ENCODE results near the gene ATF1. TPM values are rescaled to one million over a fixed set of nuclear protein-coding genes. Genes with fewer than 3 reads are reported as not detected.

ATF1 gene
- total RNA-seq, 4 donors from 2014 or later: 10.0 to 19.4 (median 16.5) TPM

DNA sequence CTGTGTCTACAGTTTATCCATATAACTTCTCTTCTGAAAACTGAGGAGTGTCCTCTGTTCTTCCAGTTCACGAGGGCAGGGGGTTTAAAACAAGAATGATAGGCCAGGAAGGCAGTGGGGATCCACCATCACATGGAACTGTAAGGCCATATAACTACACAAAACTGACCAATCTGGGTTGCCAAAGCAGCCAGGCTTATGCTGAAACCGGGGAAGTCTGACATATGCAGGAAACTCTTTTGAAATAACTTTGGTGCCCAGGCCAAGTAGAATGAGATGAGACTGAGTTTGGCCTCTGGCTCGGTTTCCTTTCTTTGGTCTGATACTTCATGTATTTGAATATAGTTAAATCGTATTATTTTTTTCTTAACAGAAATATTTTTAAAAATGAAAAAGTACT lies 18.0 kb upstream of the ATF1 start:
- H3K4me1 ChIP-seq: no peaks in the 10 kb centered on the region
- no peaks in the 10 kb centered on the region for H3K9me3 ChIP-seq
- in situ Hi-C loops (cut with MboI; ENCODE audit: low pct_ligation_motif_present in 1 of 4, low pct_unique_long_range_greater_than_20kb in 1 of 4, low sequenced_read_pairs in 3 of 4): no loop called here
- intact Hi-C loops (cut with DNase I; ENCODE audit: low total_unique reads): no loop called here
- H3K27me3 ChIP-seq: no peaks in the 10 kb centered on the region
- H3K36me3 ChIP-seq: peaks cover 0 to 44% (median 15%) of the 10 kb centered on the region in 4 donors
- 78 to 83% methylated on average over 4 of the region's 4 CpGs for WGBS, 2 donors (ENCODE audit: low coverage in 1 of 2)
- no peak for DNase-seq
- TF ChIP-seq EP300 (IDR thresholded peaks at IDR 0.05; ENCODE audit: low read depth): no peak
- no peak for TF ChIP-seq POLR2A (IDR thresholded peaks at IDR 0.05)
- TF ChIP-seq POLR2AphosphoS5 (IDR thresholded peaks at IDR 0.05): no peak
- TF ChIP-seq, protein P1, sequence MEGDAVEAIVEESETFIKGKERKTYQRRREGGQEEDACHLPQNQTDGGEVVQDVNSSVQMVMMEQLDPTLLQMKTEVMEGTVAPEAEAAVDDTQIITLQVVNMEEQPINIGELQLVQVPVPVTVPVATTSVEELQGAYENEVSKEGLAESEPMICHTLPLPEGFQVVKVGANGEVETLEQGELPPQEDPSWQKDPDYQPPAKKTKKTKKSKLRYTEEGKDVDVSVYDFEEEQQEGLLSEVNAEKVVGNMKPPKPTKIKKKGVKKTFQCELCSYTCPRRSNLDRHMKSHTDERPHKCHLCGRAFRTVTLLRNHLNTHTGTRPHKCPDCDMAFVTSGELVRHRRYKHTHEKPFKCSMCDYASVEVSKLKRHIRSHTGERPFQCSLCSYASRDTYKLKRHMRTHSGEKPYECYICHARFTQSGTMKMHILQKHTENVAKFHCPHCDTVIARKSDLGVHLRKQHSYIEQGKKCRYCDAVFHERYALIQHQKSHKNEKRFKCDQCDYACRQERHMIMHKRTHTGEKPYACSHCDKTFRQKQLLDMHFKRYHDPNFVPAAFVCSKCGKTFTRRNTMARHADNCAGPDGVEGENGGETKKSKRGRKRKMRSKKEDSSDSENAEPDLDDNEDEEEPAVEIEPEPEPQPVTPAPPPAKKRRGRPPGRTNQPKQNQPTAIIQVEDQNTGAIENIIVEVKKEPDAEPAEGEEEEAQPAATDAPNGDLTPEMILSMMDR (IDR thresholded peaks at IDR 0.05): no peak
- no peak overlapping the region for H3K4me3 ChIP-seq
- no peak overlapping the region for H3K27ac ChIP-seq

DNA sequence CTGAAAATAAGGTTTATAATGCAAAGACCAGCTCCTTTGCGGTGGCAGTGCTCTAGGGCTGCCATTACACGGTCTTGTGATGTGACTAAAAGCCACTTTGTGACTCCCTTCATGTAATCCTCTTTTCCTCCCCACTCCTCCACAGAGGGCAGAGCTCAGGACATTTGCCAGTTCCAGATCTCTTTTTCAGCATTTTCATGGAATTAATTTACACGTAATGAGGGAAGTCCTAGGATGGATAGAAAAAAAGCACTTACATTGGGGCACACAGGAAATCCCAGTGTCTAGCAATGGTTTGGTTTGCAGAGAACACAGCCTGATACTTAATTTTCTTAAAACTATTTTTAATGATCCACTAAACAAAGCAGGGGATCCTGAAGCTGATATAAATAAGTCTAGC lies 17.5 kb upstream of the ATF1 start:
- in situ Hi-C loops (cut with MboI; ENCODE audit: low pct_ligation_motif_present in 1 of 4, low pct_unique_long_range_greater_than_20kb in 1 of 4, low sequenced_read_pairs in 3 of 4): no loop called here
- TF ChIP-seq POLR2AphosphoS5 (IDR thresholded peaks at IDR 0.05) (no peak), POLR2A (IDR thresholded peaks at IDR 0.05) (no peak), EP300 (IDR thresholded peaks at IDR 0.05; ENCODE audit: low read depth) (no peak)
- TF ChIP-seq, protein P1 (IDR thresholded peaks at IDR 0.05): no peak

DNA sequence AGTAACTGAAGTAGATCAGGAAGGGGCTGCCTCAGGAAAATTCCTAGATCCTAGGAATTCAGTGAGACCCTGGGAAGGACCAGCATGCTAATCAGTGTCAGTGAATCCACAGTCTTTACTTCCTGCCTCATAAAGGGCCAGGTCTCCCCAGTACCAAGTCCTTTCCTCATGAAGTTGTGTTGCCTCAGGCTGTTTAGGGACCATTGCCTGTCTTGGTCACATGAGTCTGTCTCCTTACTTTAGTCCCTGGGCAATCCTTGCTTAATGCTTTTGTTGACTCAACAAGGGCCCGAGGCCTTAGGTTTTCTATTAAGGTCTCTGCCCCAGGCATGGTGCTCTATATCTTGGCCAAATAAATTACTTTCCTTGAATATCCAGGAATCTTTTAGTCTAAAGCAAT lies 16.1 kb upstream of the ATF1 start:
- intact Hi-C loops (cut with DNase I; ENCODE audit: low total_unique reads): no loop called here
- H3K9me3 ChIP-seq: no peaks in the 10 kb centered on the region
- no peak for DNase-seq
- TF ChIP-seq, protein P1 (IDR thresholded peaks at IDR 0.05): no peak
- TF ChIP-seq POLR2AphosphoS5 (IDR thresholded peaks at IDR 0.05) (no peak), POLR2A (IDR thresholded peaks at IDR 0.05) (no peak), EP300 (IDR thresholded peaks at IDR 0.05; ENCODE audit: low read depth) (no peak)
- 93% methylated on average over 1 of the region's 1 CpG; no CpG with 5 or more reads in 1 of the 2 donors for WGBS, 2 donors (ENCODE audit: low coverage in 1 of 2)
- no peak overlapping the region for H3K27ac ChIP-seq
- H3K4me3 ChIP-seq: no peak overlapping the region
- H3K36me3 ChIP-seq: peaks cover 0 to 32% (median 9%) of the 10 kb centered on the region in 4 donors
- no peaks in the 10 kb centered on the region for H3K4me1 ChIP-seq
- in situ Hi-C loops (cut with MboI; ENCODE audit: low pct_ligation_motif_present in 1 of 4, low pct_unique_long_range_greater_than_20kb in 1 of 4, low sequenced_read_pairs in 3 of 4): no loop called here
- no peaks in the 10 kb centered on the region for H3K27me3 ChIP-seq

More for the DNA sequence above, 17.5 kb upstream of the ATF1 start:
- H3K27me3 ChIP-seq: no peaks in the 10 kb centered on the region
- intact Hi-C loops (cut with DNase I; ENCODE audit: low total_unique reads): no loop called here
- peaks cover 0 to 41% (median 13%) of the 10 kb centered on the region in 4 donors for H3K36me3 ChIP-seq
- H3K27ac ChIP-seq: no peak overlapping the region
- no peaks in the 10 kb centered on the region for H3K9me3 ChIP-seq
- no peaks in the 10 kb centered on the region for H3K4me1 ChIP-seq
- no peak for DNase-seq
- no peak overlapping the region for H3K4me3 ChIP-seq
- 92 to 100% methylated on average over 2 to 3 of the region's 3 CpGs for WGBS, 2 donors (ENCODE audit: low coverage in 1 of 2)

DNA sequence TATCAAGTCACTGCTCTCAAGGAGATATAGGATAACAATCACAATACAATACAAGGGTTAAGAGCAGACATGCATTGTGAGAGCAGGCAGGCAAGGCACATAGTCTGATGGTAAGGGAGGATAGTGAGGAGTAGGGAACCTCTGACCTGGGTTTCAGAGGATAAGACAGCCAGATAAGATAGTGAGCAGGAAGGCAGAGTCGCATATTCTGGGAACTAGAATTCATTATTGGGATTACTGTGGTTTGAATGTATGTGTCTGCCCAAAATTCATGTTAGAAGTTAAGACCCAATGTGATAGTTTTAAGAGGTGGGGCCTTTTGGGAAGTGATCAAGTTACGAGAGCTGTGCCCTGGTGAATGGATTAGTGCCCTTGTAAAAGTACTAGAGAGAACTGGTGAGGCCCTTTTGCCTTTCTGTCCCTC lies 14.4 kb upstream of the ATF1 start:
- in situ Hi-C loops (cut with MboI; ENCODE audit: low pct_ligation_motif_present in 1 of 4, low pct_unique_long_range_greater_than_20kb in 1 of 4, low sequenced_read_pairs in 3 of 4): no loop called here

More for the DNA sequence above, 14.4 kb upstream of the ATF1 start:
- no peaks in the 10 kb centered on the region for H3K27me3 ChIP-seq
- H3K4me3 ChIP-seq: no peak overlapping the region
- intact Hi-C loops (cut with DNase I; ENCODE audit: low total_unique reads): no loop called here
- no peak for DNase-seq
- H3K27ac ChIP-seq: no peak overlapping the region
- no peaks in the 10 kb centered on the region for H3K9me3 ChIP-seq
- H3K4me1 ChIP-seq: no peaks in the 10 kb centered on the region
- 98 to 100% methylated on average over 2 of the region's 2 CpGs for WGBS, 2 donors (ENCODE audit: low coverage in 1 of 2)
- no peak for TF ChIP-seq EP300 (IDR thresholded peaks at IDR 0.05; ENCODE audit: low read depth)
- TF ChIP-seq, protein P1 (IDR thresholded peaks at IDR 0.05): no peak
- no peak for TF ChIP-seq POLR2A (IDR thresholded peaks at IDR 0.05)
- no peak for TF ChIP-seq POLR2AphosphoS5 (IDR thresholded peaks at IDR 0.05)
- peaks cover 0 to 25% (median 6%) of the 10 kb centered on the region in 4 donors for H3K36me3 ChIP-seq

Measured in transverse colon (tissue), 4 donors.